Measurements from ENCODE around the gene PDE10A.
"Not testable (repeated sequence)": the region's sequence is repeated elsewhere in the genome, so short reads cannot be mapped to it uniquely, and the experiment has no call there.

PDE10A gene

DNA sequence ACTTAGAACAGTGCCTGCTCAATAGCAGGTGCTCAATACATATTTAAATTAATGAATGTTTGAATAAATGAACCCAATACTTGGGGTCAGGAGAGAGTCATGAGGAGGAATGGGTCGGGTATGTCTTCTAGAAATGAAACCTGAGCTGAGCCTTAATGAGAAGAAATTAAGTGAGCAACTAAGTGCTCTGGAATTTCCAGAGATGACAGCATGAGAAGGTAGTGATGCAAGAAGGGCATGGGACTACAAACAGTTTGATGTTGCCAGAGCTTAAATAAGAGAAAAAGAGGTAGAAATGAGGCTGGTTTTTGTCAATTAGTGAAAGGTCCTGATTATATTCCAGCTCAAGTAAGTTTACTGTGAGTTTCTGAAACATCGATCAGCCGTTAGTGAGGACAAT is 82.9 kb downstream of the PDE10A start:
- no peak for DNase-seq

DNA sequence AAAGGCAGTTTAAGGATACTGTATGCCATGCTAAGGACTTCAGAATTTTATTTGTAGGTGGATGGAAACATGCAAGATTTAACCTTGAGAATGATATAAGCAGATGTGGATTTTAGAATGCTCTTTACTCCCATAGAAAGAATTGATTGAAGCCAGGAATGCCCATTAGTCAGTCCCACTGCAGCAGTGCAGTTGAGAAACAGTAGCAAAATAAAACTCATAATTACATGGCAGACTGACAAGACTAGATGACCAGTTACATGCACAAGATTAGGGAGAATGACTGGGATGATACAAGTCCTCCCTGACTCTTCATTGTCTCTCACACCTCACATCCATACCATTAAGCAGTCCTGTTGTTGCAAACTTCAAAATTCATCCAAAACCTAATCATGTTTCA is 83.9 kb downstream of the PDE10A start:
- no peak for DNase-seq

DNA sequence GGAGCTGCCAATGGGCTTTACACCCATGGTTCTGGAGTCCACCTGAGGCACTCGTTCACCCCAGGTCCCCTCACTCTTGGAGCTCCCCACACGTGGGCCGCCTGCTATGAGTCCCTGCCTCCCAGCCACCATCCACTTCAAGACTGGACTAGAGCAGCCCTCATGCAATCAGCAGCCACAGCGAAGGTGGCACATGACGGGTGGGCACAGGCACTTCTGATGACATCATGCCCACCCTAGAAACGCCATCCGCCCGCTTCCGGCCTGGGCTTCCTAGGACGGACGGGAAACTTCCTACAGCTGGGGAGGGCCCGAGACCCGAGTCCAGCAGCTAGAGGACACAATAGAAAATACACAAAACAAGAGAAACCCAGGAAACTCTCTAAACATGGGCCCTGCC is 85.5 kb downstream of the PDE10A start:
- no peak for DNase-seq

DNA sequence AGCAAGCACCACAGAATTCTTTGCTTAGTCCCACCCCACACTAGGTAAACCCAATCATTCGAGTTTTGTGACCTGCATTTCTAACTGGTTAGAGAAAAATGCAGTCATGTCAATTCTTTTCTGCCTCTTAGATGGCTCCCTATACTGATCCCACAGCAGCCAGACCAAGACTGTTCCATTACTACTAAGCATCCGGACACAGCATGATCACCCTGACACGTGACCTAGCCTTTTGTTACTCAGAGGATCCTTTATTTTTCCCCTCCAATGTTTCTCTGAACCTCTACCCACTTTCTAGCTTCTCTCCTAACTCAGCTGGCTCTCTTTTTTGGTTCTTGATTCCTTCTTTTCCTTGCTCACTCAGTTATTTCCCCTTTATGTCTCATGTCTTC is 87.9 kb downstream of the PDE10A start:
- DNase-seq: no peak

DNA sequence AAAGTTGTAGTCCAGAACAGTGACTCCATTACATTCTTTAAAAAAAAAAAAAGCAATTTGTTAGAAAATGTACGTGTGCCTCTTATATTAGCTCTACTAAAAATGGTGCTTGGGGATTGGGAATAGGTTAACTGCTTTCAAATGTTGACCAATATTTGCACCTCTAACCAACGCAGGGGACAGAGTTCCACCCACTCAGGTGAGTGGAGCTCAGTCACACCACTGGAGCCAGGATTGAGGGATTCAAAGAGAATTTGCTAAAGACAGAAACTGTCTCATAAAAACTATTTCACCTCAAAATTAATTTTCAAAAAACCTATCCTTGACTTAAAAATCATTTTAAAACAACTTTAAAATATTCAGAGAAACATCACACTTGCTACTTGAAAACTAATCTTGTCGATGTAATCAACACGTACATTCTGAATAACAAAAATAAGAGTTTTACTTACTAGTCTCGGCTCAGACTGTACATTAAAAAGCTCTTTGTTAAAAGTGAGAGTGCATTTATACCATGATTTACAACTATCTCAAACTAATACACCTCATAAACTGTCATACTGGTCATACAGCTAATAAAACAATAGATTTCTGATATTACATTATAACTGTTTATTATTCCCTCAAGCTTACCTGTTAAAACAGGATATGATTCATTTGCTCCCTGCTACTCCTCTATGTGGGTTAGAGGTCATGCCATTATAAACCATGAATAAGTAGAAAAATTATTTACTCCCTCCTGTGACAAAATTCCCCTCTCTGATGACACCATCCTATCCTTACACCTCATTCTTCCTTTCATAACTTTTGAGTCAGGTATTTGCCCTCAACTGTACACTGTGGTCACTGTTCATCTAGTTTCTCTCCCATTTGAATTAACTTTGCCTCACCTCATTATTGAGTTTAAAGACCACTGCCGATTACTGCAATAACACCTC is 88.6 kb downstream of the PDE10A start:
- DNase-seq: no peak

DNA sequence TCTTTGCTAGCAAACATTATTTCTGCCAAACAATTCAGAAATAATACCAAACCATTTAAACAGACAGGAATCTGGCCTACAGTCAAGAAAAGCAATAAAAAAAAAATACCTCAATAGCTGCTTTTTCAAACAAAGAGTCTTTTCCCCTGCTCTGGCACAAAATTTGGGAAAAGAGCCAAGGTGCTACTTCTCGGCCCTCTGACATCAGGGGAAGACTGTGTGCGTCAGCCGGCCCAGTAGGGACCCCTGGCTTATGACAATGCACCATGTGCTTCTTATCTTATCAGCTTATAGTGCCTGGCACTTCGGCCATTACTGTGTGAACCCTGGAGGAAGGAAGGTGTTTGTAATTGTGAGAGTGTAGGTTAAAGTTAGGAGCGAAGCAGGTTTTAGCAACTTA is 89.4 kb downstream of the PDE10A start:
- DNase-seq: no peak

DNA sequence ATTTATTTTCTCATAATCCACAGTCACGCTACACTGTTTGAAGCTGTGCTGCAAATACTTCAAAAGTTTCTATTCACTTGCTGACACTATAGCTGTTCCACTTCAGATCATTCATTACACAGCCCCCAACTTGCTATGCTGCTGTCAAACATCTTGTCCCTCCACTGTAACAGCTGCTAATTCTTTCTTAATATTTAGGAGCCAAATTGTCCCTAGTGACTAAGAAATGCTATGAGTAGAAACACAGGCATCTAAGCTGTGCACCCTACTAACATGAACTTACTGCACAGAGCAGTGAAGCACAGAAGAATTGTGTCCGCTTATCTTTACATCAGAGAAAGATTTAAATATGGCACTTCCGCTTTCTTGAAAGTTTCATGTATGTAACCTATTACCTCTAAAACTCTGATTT is 91.3 kb downstream of the PDE10A start:
- DNase-seq: no peak

DNA sequence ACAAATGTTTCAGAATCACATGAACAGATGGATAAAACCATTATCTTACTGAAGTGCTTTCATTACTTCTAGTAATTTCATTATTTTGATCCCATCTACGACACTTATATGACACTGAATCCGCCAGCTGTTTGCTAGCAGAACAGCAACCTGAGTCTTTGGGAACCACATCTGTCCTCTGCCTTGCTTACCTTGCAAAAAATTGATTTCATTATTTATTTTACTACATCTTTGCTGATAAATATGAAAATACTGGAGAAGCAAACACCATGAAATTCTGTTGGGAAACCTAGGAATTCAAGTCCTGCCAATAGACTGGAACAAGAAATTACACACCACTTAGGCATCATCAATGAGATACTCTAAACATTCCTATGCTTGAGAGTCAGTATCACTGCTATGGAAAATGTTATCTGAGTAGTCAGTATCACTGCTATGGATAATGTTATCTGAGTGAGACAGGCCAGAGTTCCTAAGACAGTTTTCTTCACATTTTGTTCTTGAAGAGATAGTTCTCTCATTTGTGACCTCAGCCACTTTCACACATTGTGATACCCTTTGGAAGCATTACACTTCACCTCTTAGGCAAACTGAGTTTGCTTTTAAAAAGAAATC is 91.9 kb downstream of the PDE10A start:
- DNase-seq: no peak

DNA sequence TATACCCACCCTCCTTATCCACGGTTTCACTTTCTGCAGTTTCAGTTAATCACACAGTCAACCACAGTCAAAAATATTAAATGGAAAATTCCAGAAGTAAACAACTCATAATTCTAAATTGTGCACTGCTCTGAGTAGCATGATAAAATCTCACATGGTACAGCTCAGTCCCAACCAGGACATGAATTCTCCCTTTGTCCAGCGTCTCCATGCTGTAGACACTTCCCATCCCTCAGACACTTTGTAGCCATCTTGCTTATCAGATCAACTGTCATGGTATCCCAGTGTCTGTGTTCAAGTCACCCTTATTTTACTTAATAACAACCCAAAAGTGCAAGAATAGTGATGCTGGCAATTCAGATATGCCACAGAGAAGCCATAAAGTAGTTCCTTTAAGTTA is 94.7 kb downstream of the PDE10A start:
- no peak for DNase-seq

DNA sequence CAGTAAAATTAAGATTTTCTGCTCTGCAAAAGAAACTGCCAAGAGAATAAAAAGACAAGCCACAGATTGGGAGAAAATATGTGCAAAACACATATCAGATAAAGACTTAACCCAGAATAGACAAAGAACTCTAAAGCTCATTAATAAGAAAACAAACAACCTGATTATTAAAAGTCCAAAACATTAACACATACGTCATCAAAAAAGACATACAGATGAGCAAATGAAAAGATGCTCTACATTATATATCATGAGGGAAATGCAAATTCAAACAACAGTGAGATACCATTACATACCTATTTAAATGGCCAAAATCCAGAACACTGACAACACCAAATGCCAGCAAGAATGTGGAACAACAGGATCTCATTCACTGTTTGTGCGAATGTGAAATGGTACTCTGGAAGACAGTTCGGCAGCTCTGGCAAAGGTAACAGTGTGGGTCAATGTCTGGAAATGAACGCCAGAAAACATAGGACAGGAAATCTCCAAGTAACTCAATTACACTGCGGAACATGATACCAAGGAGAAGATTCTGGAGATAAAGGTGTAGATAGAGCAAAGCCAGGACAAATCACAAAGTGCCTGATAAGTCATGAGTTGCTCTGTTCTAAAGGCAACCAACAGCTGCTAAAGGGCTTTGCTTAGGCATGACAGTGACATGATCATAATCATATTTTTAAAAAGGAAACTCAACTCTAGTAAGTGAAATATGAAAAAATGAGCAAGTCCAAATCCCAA is 96.8 kb downstream of the PDE10A start:
- DNase-seq: no peak

DNA sequence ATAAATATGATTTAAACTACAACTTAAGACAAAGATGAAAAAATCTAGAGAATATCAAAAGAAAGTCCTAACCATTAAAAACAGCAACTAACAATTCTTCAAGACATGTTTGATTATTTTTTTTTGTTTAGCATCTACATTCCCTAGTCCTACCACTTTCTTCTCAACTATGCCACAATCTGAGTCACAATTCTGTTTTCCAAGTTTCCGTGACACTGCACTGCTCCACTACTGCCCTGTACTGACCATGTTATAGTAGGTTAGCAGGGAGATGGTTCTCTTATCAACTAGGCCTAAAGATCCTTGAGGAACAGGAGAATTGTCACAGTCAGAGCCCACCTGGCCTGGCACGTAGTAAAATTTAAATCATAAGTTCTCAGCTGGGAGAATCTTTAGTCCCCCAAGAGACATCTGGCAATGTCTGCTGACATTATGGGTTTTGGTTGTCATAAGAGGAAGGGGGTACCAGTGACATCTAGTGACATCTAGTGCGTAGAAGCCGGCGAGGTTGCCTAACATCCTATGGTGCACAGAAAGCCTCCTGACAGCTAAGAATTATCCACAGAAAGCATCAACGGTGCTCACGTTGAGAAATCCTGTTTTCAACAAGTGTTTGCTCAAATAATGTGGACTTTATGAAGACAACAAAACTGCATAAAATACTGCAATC is 100.5 kb downstream of the PDE10A start:
- no peak for DNase-seq

DNA sequence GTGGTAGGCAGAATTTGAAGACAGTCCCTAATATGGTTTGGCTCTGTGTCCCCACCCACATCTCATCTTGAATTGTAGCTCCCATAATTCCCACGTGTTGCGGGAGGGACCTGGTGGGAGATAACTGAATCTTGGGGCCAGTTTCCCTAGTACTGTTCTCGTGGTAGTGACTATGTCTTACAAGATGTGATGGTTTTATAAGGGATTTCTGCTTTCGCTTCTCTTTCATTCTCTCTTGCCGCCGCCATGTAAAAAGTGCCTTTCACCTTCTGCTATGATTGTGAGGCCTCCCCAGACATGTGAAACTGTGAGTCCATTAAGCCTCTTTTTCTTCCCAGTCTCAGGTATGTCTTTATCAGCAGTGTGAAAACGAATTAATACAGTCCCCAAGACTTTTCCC is 103.4 kb downstream of the PDE10A start:
- no peak for DNase-seq

DNA sequence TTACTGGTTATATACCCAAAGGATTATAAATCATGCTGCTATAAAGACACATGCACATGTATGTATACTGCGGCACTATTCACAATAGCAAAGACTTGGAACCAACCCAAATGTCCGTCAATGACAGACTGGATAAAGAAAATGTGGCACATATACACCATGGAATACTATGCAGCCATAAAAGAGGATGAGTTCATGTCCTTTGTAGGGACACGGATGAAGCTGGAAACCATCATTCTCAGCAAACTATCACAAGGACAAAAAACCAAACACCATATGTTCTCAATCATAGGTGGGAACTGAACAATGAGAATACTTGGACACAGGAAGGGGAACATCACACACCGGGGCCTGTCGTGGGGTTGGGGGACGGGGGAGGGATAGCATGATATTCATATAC is 104.9 kb downstream of the PDE10A start:
- DNase-seq: not testable (repeated sequence)

DNA sequence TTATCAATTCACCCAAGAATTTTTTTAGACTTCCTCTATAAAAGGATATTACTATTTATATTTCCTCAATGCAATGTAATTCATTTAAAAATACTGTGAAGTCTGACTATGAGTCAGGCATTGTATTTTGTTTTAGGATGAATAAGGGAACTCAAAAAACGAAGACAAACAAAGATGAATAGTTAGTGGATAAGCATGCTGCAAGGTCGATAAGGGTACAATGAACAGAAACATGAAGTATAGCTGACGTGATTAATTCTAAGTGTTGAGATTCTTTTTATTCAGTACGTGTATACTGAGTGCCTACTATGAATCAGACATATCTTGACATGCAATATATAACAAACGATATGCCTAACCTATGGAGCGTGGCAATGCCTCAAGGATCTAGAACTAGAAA is 105.4 kb downstream of the PDE10A start:
- no peak for DNase-seq

DNA sequence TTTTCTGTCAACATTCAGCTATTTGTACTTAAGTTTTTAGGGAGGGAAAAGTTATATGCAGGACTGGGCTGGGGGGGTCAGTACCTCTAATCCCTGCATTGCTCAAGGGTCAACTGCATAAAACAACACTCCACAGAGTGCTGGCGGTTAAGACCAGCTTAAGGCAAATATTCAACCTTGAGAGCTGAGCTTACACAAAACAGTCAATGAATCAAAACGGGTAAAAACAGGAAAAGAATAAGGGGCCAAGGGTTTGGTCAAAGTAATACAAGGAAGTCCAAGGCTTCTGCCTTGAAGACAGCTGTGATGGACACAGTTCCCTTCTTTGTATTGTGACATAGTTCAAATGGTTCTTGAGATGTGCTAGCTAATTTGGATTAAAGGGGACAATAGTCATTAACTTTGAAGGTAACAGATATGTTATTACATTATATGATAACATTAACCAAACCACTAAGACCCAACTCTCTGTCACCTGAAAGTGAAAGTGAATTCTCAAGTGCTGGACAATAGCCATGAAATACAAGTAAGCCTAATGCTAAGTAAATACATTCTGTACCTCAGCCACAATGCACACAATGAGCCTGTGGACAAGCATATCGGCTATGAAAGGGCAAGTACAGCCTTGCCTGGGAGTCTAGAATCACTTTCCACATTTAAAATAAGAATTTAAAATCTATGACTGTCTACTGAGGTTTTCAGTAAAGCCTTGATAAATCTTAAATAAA is 106.8 kb downstream of the PDE10A start:
- no peak for DNase-seq

DNA sequence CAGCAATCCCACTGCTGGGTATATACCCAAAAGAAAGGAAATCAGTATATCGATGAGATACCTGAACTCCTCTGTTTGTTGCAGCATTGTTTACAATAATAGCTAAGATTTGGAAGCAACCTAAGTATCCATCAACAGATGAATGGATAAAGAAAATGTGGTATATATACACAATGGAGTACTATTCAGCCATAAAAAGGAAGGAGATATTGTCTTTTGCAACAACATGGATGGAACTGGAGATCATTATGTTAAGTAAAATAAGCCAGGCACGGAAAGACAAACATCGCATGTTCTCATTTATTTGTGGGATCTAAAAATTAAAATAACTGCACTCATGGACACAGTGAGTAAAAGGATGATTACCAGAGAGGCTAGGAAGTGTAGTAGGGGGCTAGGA is 108.4 kb downstream of the PDE10A start:
- DNase-seq: not testable (repeated sequence)

DNA sequence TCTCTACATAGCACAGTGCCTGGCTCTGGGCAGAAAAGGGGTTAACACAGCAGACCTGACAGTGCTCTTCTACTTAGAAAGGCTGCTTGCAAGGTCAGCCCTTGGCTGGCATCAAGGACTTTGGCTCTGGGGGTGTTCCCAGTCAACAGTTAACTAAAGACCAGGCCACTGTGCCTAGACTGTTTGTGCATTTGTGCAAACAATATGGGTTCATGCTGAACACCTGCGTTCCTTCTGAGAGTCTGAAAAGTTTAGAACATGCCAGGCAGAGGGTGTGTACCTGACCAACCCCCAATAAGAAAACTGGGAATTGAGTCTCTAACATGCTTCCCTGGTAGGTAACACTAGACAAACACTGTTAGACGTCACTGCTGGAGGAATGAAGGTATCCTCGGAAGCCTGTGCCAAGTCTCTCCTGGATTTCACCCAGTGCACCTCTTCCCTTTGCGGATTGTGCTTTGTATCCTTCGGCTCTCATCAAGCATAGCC is 110.7 kb downstream of the PDE10A start:
- DNase-seq: no peak

DNA sequence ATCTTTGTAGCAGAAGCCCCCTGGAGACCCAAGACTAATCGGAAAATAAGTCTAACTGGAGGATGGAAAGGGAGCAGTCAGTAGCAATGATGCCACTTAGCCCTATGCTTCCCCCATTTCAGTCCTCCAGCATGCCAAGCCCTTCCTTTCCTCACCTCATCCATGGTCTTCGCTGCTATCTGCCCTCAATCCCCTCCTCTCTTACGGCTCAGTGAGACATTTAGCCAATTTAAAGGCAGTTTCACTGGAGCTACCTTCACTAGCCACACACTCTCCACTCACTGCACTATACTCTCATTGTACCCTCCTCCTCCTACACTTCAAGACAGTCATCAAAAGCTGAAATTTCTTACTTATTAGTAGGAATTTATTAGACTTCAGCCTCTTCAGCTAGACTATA is 111.2 kb downstream of the PDE10A start:
- DNase-seq: no peak

DNA sequence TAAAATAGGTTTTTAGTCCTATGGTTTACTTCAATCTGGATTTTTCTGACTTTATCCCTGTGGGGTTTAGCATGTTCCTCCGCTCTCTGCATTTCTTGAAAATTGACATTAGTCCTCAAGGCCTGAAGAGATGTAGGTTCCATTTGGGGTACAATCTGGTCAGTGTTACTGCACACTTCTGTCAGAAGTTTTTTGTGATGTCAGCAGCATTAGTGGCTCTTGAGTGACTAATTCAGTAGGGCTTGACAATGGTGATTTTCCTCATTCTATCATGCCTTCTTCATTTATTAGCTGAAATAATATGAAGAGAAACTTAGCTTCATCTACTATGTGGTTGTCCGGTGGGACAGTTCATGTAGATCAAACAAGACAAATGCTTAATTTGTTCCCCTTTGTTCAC is 114.6 kb downstream of the PDE10A start:
- no peak for DNase-seq

DNA sequence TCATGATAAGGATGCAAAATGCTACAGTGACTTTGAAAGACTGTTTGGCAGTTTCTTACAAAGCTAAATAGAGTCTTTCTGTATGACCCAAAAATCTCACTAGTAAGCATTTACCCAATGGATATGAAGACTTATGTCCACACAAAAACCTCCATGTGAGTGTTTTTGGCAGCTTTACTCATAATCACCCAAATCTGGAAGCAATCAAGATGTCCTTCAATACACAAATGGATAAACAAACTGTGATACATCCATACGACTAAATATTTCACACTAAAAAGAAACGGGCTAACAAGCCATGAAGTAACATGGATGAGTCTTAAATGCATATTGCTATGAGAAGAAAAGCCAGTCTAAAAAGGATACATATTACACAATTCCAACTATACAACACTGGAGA is 117.2 kb downstream of the PDE10A start:
- DNase-seq: no peak

DNA sequence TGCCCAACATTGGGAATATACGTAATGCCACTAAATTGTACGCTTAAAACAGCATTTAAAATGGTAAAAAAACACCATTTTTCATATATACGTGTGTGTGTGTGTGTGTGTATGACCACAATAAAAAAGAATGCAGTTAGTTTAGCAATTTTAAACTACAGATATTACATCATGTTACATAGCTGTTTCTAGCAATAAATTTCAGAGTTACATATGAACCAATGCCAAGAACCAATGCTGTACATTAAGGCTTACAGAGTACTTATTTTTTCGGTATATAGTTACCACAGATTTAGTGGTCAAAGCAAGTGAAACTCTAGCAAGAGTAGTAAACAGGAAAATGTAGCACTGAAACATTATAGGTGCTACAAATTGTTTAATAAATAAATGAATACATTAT is 119.3 kb downstream of the PDE10A start:
- DNase-seq: no peak

DNA sequence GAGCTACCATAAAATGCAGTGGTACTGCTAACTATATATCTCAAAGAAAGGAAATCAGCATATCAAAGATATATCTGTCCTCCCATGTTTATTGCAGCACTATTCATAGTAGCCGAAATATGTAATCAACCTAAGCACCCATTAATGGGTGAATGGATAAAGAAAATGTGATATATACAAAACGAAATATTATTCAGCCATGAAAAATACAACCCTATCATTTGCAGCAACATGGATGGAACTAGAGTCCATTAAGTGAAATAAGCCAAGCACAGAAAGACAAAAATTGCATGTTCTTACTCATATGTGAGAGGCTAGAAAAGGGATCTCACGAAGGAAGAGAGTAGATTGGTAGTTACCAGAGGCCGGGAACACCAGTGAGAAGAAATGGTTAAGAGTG is 126.1 kb downstream of the PDE10A start:
- DNase-seq: no peak
